GM18909 (cell line): Measurements from ENCODE around the gene SLC12A8.

Source experiments
- ATAC-seq: cut with Tn5 transposase; IDR thresholded peaks from one replicate; pipeline ENCODE4 v1.9.1; 2021; ENCODE audit warnings: mild to moderate bottlenecking; ENCODE audit not compliant: unreplicated experiment, poor library complexity

SLC12A8 gene

GRCh38 chr3:125142940-125143339, 69.6 kb downstream of the SLC12A8 start:
- ATAC-seq, result no peak

GRCh38 chr3:125142420-125142778, 70.1 kb downstream of the SLC12A8 start:
- ATAC-seq, result no peak

- ATAC-seq, result peak; percentile 69
Measured at GRCh38 chr3:125141596-125142419, 70.7 kb downstream of the SLC12A8 start.

GRCh38 chr3:125140818-125141595, 71.5 kb downstream of the SLC12A8 start:
- ATAC-seq, result no peak

- no peak for ATAC-seq
Measured at GRCh38 chr3:125140011-125140817, 72.3 kb downstream of the SLC12A8 start.

GRCh38 chr3:125139386-125139785, 73.2 kb downstream of the SLC12A8 start:
- no peak for ATAC-seq

- ATAC-seq, result no peak
Measured at GRCh38 chr3:125137358-125138033, 75.1 kb downstream of the SLC12A8 start.

- ATAC-seq, result no peak
Measured at GRCh38 chr3:125136966-125137357, 75.6 kb downstream of the SLC12A8 start.

- no peak for ATAC-seq
Measured at GRCh38 chr3:125136515-125136914, 76.0 kb downstream of the SLC12A8 start.

- no peak for ATAC-seq
Measured at GRCh38 chr3:125134952-125135351, 77.6 kb downstream of the SLC12A8 start.

GRCh38 chr3:125132815-125133214, 79.7 kb downstream of the SLC12A8 start:
- ATAC-seq, result no peak

- no peak for ATAC-seq
Measured at GRCh38 chr3:125129512-125129997, 83.0 kb downstream of the SLC12A8 start.

- no peak for ATAC-seq
Measured at GRCh38 chr3:125128861-125129501, 83.6 kb downstream of the SLC12A8 start.

GRCh38 chr3:125126323-125126722, 86.2 kb downstream of the SLC12A8 start:
- no peak for ATAC-seq

- no peak for ATAC-seq
Measured at GRCh38 chr3:125125821-125126245, 86.7 kb downstream of the SLC12A8 start.

- no peak for ATAC-seq
Measured at GRCh38 chr3:125123451-125124305, 88.9 kb downstream of the SLC12A8 start.

GRCh38 chr3:125121246-125122010, 91.1 kb downstream of the SLC12A8 start:
- peak; percentile 36 for ATAC-seq
